GM18520 (cell line): ENCODE results near the gene COQ10A.
"Not testable (repeated sequence)": the region's sequence is repeated elsewhere in the genome, so short reads cannot be mapped to it uniquely, and the experiment has no call there.

ENCODE experiments used
- ATAC-seq: cut with Tn5 transposase; IDR thresholded peaks from one replicate; pipeline ENCODE4 v1.9.1; 2021; ENCODE audit not compliant: unreplicated experiment

The COQ10A gene

GRCh38 chr12:56274299-56274698 lies 7.6 kb downstream of the COQ10A start:
- ATAC-seq = no peak

GRCh38 chr12:56278905-56279304 lies 12.2 kb downstream of the COQ10A start:
- no peak for ATAC-seq

GRCh38 chr12:56280849-56281248 lies 14.1 kb downstream of the COQ10A start:
- no peak for ATAC-seq

- ATAC-seq = no peak
These were observed 15.3 kb downstream of the COQ10A start for GRCh38 chr12:56282030-56282429.

- ATAC-seq = no peak
These were observed 15.8 kb downstream of the COQ10A start for GRCh38 chr12:56282579-56282978.

- not testable (repeated sequence) for ATAC-seq
These were observed 17.5 kb downstream of the COQ10A start for GRCh38 chr12:56284263-56284662.

GRCh38 chr12:56286044-56286830 lies 19.5 kb downstream of the COQ10A start:
- no peak for ATAC-seq

GRCh38 chr12:56288705-56289387 lies 22.1 kb downstream of the COQ10A start:
- no peak for ATAC-seq

GRCh38 chr12:56293795-56294194 lies 27.1 kb downstream of the COQ10A start:
- no peak for ATAC-seq

GRCh38 chr12:56296295-56296694 lies 29.6 kb downstream of the COQ10A start:
- no peak for ATAC-seq

- ATAC-seq = no peak
These were observed 30.7 kb downstream of the COQ10A start for GRCh38 chr12:56297400-56297799.

GRCh38 chr12:56298828-56299227 lies 32.1 kb downstream of the COQ10A start:
- ATAC-seq = no peak

- ATAC-seq = no peak
These were observed 32.6 kb downstream of the COQ10A start for GRCh38 chr12:56299308-56299852.

- peak; percentile 92 for ATAC-seq
These were observed 33.3 kb downstream of the COQ10A start, which contains the start of gene CS for GRCh38 chr12:56299853-56300643. TSS of gene CS (minus strand) at chr12:56300330. CDS start at chr12:56300201, 129 bp downstream.

GRCh38 chr12:56300644-56301464 lies 34.1 kb downstream of the COQ10A start:
- ATAC-seq = no peak

- ATAC-seq = no peak
These were observed 37.5 kb downstream of the COQ10A start for GRCh38 chr12:56304276-56304675.

- ATAC-seq = no peak
These were observed 38.3 kb downstream of the COQ10A start for GRCh38 chr12:56304872-56305590.

- ATAC-seq = no peak
These were observed 40.7 kb downstream of the COQ10A start for GRCh38 chr12:56307221-56307965.

GRCh38 chr12:56308714-56309113 lies 42.0 kb downstream of the COQ10A start:
- ATAC-seq = no peak
